ENCODE results near the gene SLC35F3. TPM values are rescaled to one million over a fixed set of nuclear protein-coding genes. Genes with fewer than 3 reads are reported as not detected.

SLC35F3 gene
- total RNA-seq, 1 experiment from 2014 or later, result 19.1 TPM

GRCh38 chr1:234327577-234328164 is 423.2 kb downstream of the SLC35F3 start:
- Histone ChIP-seq H3K27me3 (ENCODE audit: control insufficient read depth, insufficient read depth, low read length) (no peaks in the 10 kb centered on the region), H3K9me3 (ENCODE audit: control insufficient read depth, insufficient read depth, low read depth, low read length) (no peaks in the 10 kb centered on the region), H3K27ac (ENCODE audit: low read length) (no peak overlapping the region), H3K36me3 (ENCODE audit: control insufficient read depth, insufficient read depth, low read length) (no peaks in the 10 kb centered on the region), H3K4me3 (ENCODE audit: low read depth in 2 of 2, low read length in 2 of 2) (no peak overlapping the region), H3K4me1 (ENCODE audit: control insufficient read depth, insufficient read depth, low read length) (no peaks in the 10 kb centered on the region)
- no peak for TF ChIP-seq REST (IDR thresholded peaks at IDR 0.05; ENCODE audit: insufficient read depth in 1 of 2, low read depth in 2 of 2, low read length in 1 of 2)
- no peak for DNase-seq (ENCODE audit: low read depth, low spot score)
- intact Hi-C loops (cut with micrococcal nuclease; ENCODE audit: unreplicated experiment) (loop anchor here (5.0 kb wide), 1 partner anchor 215 kb away; no protein-coding TSS in a partner anchor), in situ Hi-C loops (cut with HindIII; ENCODE audit: low pct_unique_long_range_greater_than_20kb, low sequenced_read_pairs) (no loop called here)
- ChIA-PET CTCF (interaction anchor here (1.1 kb wide), 1 partner anchor 17 kb away, joined by 4 read pairs; no protein-coding TSS in a partner anchor), POLR2A (interaction anchor here (0.7 kb wide), 1 partner anchor 555 kb away, joined by 5 read pairs; no protein-coding TSS in a partner anchor)
- ATAC-seq, result no peak
- no TSS peak for BruUV-seq (replicated peaks)

- in situ Hi-C loops (cut with HindIII; ENCODE audit: low pct_unique_long_range_greater_than_20kb, low sequenced_read_pairs) (no loop called here), intact Hi-C loops (cut with micrococcal nuclease; ENCODE audit: unreplicated experiment) (no loop called here)
- Histone ChIP-seq H3K4me1 (ENCODE audit: control insufficient read depth, insufficient read depth, low read length) (no peaks in the 10 kb centered on the region), H3K4me3 (ENCODE audit: low read depth in 2 of 2, low read length in 2 of 2) (no peak overlapping the region), H3K27ac (ENCODE audit: low read length) (no peak overlapping the region), H3K27me3 (ENCODE audit: control insufficient read depth, insufficient read depth, low read length) (no peaks in the 10 kb centered on the region), H3K36me3 (ENCODE audit: control insufficient read depth, insufficient read depth, low read length) (no peaks in the 10 kb centered on the region), H3K9me3 (ENCODE audit: control insufficient read depth, insufficient read depth, low read depth, low read length) (peaks cover 2% of the 10 kb centered on the region; the same call in 1 of the 2 replicates)
- ATAC-seq (no peak), DNase-seq (ENCODE audit: low read depth, low spot score) (no peak)
- ChIA-PET CTCF (interaction anchor here (0.6 kb wide), 1 partner anchor 343 kb away, joined by 3 read pairs; no protein-coding TSS in a partner anchor), POLR2A (no interaction called here)
- no TSS peak for BruUV-seq (replicated peaks)
- TF ChIP-seq TCF7L2 (IDR thresholded peaks at IDR 0.05; ENCODE audit: low read depth, low read length), result no peak
- TF ChIP-seq POLR2AphosphoS5 (IDR thresholded peaks at IDR 0.05; ENCODE audit: low read depth, low read length), result no peak
- TF ChIP-seq SIN3A (IDR thresholded peaks at IDR 0.05; ENCODE audit: borderline replicate concordance, insufficient read depth, low read depth, low read length), result no peak
- no peak for TF ChIP-seq CTCF (IDR thresholded peaks at IDR 0.05)
- no peak for TF ChIP-seq REST (IDR thresholded peaks at IDR 0.05; ENCODE audit: insufficient read depth in 1 of 2, low read depth in 2 of 2, low read length in 1 of 2)
Observed at GRCh38 chr1:234330843-234331215, 426.4 kb downstream of the SLC35F3 start.
